ENCODE measurements around the gene FAM83C. TPM values are rescaled to one million over a fixed set of nuclear protein-coding genes. Genes with fewer than 3 reads are reported as not detected.

Gene FAM83C
- total RNA-seq, 1 experiment from 2014 or later: not detected

GRCh38 chr20:35328689-35329088 is 36.5 kb upstream of the FAM83C start:
- Histone ChIP-seq H3K4me1 (ENCODE audit: control insufficient read depth in 1 of 2, insufficient read depth in 2 of 2, low read length in 2 of 2) (peaks cover 47 to 61% of the 10 kb centered on the region in 2 experiments), H3K79me2 (ENCODE audit: insufficient read depth, low read length) (no peaks in the 10 kb centered on the region), H3K4me3 (replicated peaks in 1 of 2; ENCODE audit: low read depth in 1 of 2, low read length in 2 of 2) (no peak overlapping the region), H3K9me2 (ENCODE audit: insufficient read depth) (no peaks in the 10 kb centered on the region), H4K20me1 (ENCODE audit: insufficient read depth) (no peaks in the 10 kb centered on the region), H3K27me3 (ENCODE audit: insufficient read depth, low read length) (no peaks in the 10 kb centered on the region), H3K4me2 (ENCODE audit: low read length) (0 out of 2 replicates have a peak overlapping the region, but pooled peaks have one; percentile 5), H3K9me3 (ENCODE audit: control insufficient read depth in 1 of 2, insufficient read depth in 1 of 2, low read depth in 1 of 2, low read length in 2 of 2) (no peaks in the 10 kb centered on the region), H3K9ac (ENCODE audit: low read length) (0 out of 2 replicates have a peak overlapping the region, but pooled peaks have one; percentile 2), H2AFZ (ENCODE audit: low read depth, low read length, poor library complexity, severe bottlenecking) (no peak overlapping the region), H3K36me3 (ENCODE audit: control insufficient read depth in 1 of 2, insufficient read depth in 2 of 2, low read length in 2 of 2) (no peaks in the 10 kb centered on the region), H3K27ac (ENCODE audit: low read depth, low read length) (no peak overlapping the region)
- ChIA-PET POLR2A (interaction anchor here (1.0 to 1.3 kb wide), 2 partner anchors 10 to 23 kb away, joined by 5 read pairs; no protein-coding TSS in a partner anchor), RAD21 (ENCODE audit: low non-redundant PET in 1 of 2, low total read pairs in 2 of 2, uncharacterized antibody in 2 of 2, unreplicated experiment in 2 of 2) (interaction anchor here in 1 of 2 experiments (1.5 to 4.3 kb wide), 2 partner anchors 18 to 24 kb away, joined by 4 to 26 read pairs; no protein-coding TSS in a partner anchor), CTCF (interaction anchor here (0.6 to 4.6 kb wide), 11 partner anchors 8 to 184 kb away, joined by 3 to 108 read pairs (median 5); partner anchors contain the start of gene EIF6)
- TF ChIP-seq FOSL1 (IDR thresholded peaks at IDR 0.05; ENCODE audit: low read depth) (no peak), ATF3 (IDR thresholded peaks at IDR 0.05) (no peak)
- DNase-seq (ENCODE audit: low read depth, low spot score) (no peak), ATAC-seq (no peak)
- intact Hi-C loops (cut with micrococcal nuclease): loop anchor here (1.0 kb wide), 1 partner anchor 24 kb away; no protein-coding TSS in a partner anchor
- BruUV-seq (replicated peaks): no TSS peak

- RAD21 ChIA-PET (ENCODE audit: low non-redundant PET in 1 of 2, low total read pairs in 2 of 2, uncharacterized antibody in 2 of 2, unreplicated experiment in 2 of 2): interaction anchor here in 1 of 2 experiments (4.3 kb wide), 1 partner anchor 23 kb away, joined by 26 read pairs; no protein-coding TSS in a partner anchor
- H3K9me2 ChIP-seq (ENCODE audit: insufficient read depth): no peaks in the 10 kb centered on the region
- H3K27ac ChIP-seq (ENCODE audit: low read depth, low read length): 0 out of 2 replicates have a peak overlapping the region, but pooled peaks have one; percentile 63
- no peaks in the 10 kb centered on the region for H3K36me3 ChIP-seq (ENCODE audit: control insufficient read depth in 1 of 2, insufficient read depth in 2 of 2, low read length in 2 of 2)
- no peak overlapping the region; the same call in 1 of the 2 replicates for H3K9ac ChIP-seq (ENCODE audit: low read length)
- H3K9me3 ChIP-seq (ENCODE audit: control insufficient read depth in 1 of 2, insufficient read depth in 1 of 2, low read depth in 1 of 2, low read length in 2 of 2): no peaks in the 10 kb centered on the region
- POLR2A ChIA-PET: no interaction called here
- no peak for ATAC-seq
- H4K20me1 ChIP-seq (ENCODE audit: insufficient read depth): no peaks in the 10 kb centered on the region
- H3K4me3 ChIP-seq (replicated peaks in 1 of 2; ENCODE audit: low read depth in 1 of 2, low read length in 2 of 2): no peak overlapping the region
- no peaks in the 10 kb centered on the region for H3K79me2 ChIP-seq (ENCODE audit: insufficient read depth, low read length)
- peak overlapping the region; percentile 64; the same call in 1 of the 2 replicates for H3K4me2 ChIP-seq (ENCODE audit: low read length)
- H3K4me1 ChIP-seq (ENCODE audit: control insufficient read depth in 1 of 2, insufficient read depth in 2 of 2, low read length in 2 of 2): peaks cover 47 to 64% of the 10 kb centered on the region in 2 experiments
- CTCF ChIA-PET: interaction anchor here (1.5 to 4.6 kb wide), 3 partner anchors 10 to 22 kb away, joined by 3 to 108 read pairs (median 24); no protein-coding TSS in a partner anchor
- H3K27me3 ChIP-seq (ENCODE audit: insufficient read depth, low read length): no peaks in the 10 kb centered on the region
- no peak overlapping the region for H2AFZ ChIP-seq (ENCODE audit: low read depth, low read length, poor library complexity, severe bottlenecking)
- no TSS peak for BruUV-seq (replicated peaks)
- intact Hi-C loops (cut with micrococcal nuclease): no loop called here
- DNase-seq (ENCODE audit: low read depth, low spot score): no peak
- TF ChIP-seq ZNF274 (IDR thresholded peaks at IDR 0.05; ENCODE audit: low read depth, low read length) (no peak), RAD21 (IDR thresholded peaks at IDR 0.05; ENCODE audit: low read depth) (no peak), ATF3 (IDR thresholded peaks at IDR 0.05) (no peak), FOSL1 (IDR thresholded peaks at IDR 0.05; ENCODE audit: low read depth) (no peak), REST (IDR thresholded peaks at IDR 0.05; ENCODE audit: low read depth) (no peak), CEBPB (IDR thresholded peaks at IDR 0.05; ENCODE audit: low read depth) (no peak), EGR1 (IDR thresholded peaks at IDR 0.05; ENCODE audit: low read depth) (no peak), MAX (IDR thresholded peaks at IDR 0.05) (no peak), EZH2 (IDR thresholded peaks at IDR 0.05) (no peak), YY1 (IDR thresholded peaks at IDR 0.05; ENCODE audit: extremely low read depth, insufficient replicate concordance, low read depth, low read length) (no peak), ZBTB33 (IDR thresholded peaks at IDR 0.05; ENCODE audit: extremely low read depth, insufficient replicate concordance, low read length) (no peak)
Measured at GRCh38 chr20:35328095-35328685, 36.0 kb upstream of the FAM83C start.
